DOHH2 (cell line): ENCODE measurements around the gene GATD1.

Experiments used
- H3F3A ChIP-seq: fragments of 200-600 bp; sonication (generic), shearing (Covaris generic); 2 replicates; pipeline ENCODE4 v1.6.0; 2016; ENCODE audit warnings: antibody characterized with exemption, mild to moderate bottlenecking; ENCODE audit not compliant: control insufficient read depth, insufficient read depth
- H3K27ac ChIP-seq: fragments of 200-600 bp; sonication (generic); 2 replicates; pipeline ENCODE4 v1.5.1; 2014; ENCODE audit warnings: low read depth, mild to moderate bottlenecking, low read length, moderate library complexity
- H3K27me3 ChIP-seq: fragments of 200-600 bp; sonication (generic); 2 replicates; pipeline ENCODE4 v1.6.1; 2014; ENCODE audit warnings: mild to moderate bottlenecking, low read length, mixed read lengths; ENCODE audit not compliant: control insufficient read depth
- H3K36me3 ChIP-seq: fragments of 200-600 bp; sonication (generic); 2 replicates; pipeline ENCODE4 v1.6.1; 2014; ENCODE audit warnings: mild to moderate bottlenecking, low read length, moderate library complexity, mixed read lengths; ENCODE audit not compliant: control insufficient read depth
- H3K4me1 ChIP-seq: fragments of 200-600 bp; sonication (generic); 2 replicates; pipeline ENCODE4 v1.6.1; 2014; ENCODE audit warnings: mild to moderate bottlenecking, low read length, mixed read lengths; ENCODE audit not compliant: control insufficient read depth
- H3K4me2 ChIP-seq: fragments of 200-600 bp; sonication (generic); 2 replicates; pipeline ENCODE4 v1.6.0; 2014; ENCODE audit warnings: mild to moderate bottlenecking, low read length, moderate library complexity
- H3K4me3 ChIP-seq: fragments of 200-600 bp; sonication (generic); 2 replicates; pipeline ENCODE4 v1.5.1; 2014; ENCODE audit warnings: mild to moderate bottlenecking, low read length, mixed read lengths
- H3K79me2 ChIP-seq: fragments of 200-600 bp; sonication (generic); 2 replicates; pipeline ENCODE4 v1.6.1; 2014; ENCODE audit warnings: mild to moderate bottlenecking, low read length, mixed read lengths; ENCODE audit not compliant: control insufficient read depth
- H3K9me2 ChIP-seq: fragments of 200-600 bp; sonication (generic); replicated peaks from 2 replicates; pipeline ENCODE4 v1.6.1; 2014; ENCODE audit warnings: mild to moderate bottlenecking, low read length, mixed read lengths; ENCODE audit not compliant: control insufficient read depth
- H3K9me3 ChIP-seq: fragments of 200-600 bp; sonication (generic); 2 replicates; pipeline ENCODE4 v1.6.1; 2014; ENCODE audit warnings: antibody characterized with exemption, low read length, mixed read lengths; ENCODE audit not compliant: control insufficient read depth, insufficient read depth
- H4K20me1 ChIP-seq: fragments of 200-600 bp; sonication (generic); 2 replicates; pipeline ENCODE4 v1.6.0; 2014; ENCODE audit warnings: low read depth, mild to moderate bottlenecking, antibody characterized with exemption, low read length, moderate library complexity; ENCODE audit not compliant: control insufficient read depth, insufficient read depth
- CTCF ChIP-seq: fragments of 200-600 bp; sonication (generic); IDR thresholded peaks from one replicate; pipeline ENCODE4 v1.5.1; 2014; ENCODE audit warnings: antibody characterized with exemption, mild to moderate bottlenecking, low read depth, low read length; ENCODE audit not compliant: poor library complexity, severe bottlenecking
- EZH2phosphoT487 ChIP-seq: fragments of 200-600 bp; sonication (generic); IDR thresholded peaks from 2 replicates; pipeline ENCODE4 v1.6.1; 2017; ENCODE audit warnings: borderline replicate concordance, mild to moderate bottlenecking, antibody characterized with exemption, low read length, moderate library complexity, mixed read lengths

The GATD1 gene

GRCh38 chr11:778976-779954, 2.0 kb upstream of the GATD1 start:
- no peaks in the 10 kb centered on the region for H3F3A ChIP-seq
- H3K4me2 ChIP-seq, result peak overlapping the region; percentile 94; the same call in 1 of the 2 replicates
- H3K4me3 ChIP-seq, result no peak overlapping the region
- H3K79me2 ChIP-seq, result peaks cover 51% of the 10 kb centered on the region
- no peaks in the 10 kb centered on the region for H3K27me3 ChIP-seq
- no peaks in the 10 kb centered on the region for H3K9me3 ChIP-seq
- H4K20me1 ChIP-seq, result no peaks in the 10 kb centered on the region
- no peak overlapping the region for H3K27ac ChIP-seq
- no peaks in the 10 kb centered on the region for H3K9me2 ChIP-seq
- peaks cover 32% of the 10 kb centered on the region for H3K36me3 ChIP-seq
- TF ChIP-seq CTCF (peak; percentile 32), EZH2phosphoT487 (no peak)
- peaks cover 19% of the 10 kb centered on the region for H3K4me1 ChIP-seq

GRCh38 chr11:776561-777287, 563 bp downstream of the GATD1 start:
- no peaks in the 10 kb centered on the region for H3F3A ChIP-seq
- no peaks in the 10 kb centered on the region for H4K20me1 ChIP-seq
- peak overlapping the region; percentile 94 for H3K4me2 ChIP-seq
- peak; percentile 17 for TF ChIP-seq CTCF
- no peak for TF ChIP-seq EZH2phosphoT487
- peak overlapping the region; percentile 95 for H3K4me3 ChIP-seq
- peaks cover 71% of the 10 kb centered on the region for H3K79me2 ChIP-seq
- no peaks in the 10 kb centered on the region for H3K27me3 ChIP-seq
- H3K4me1 ChIP-seq, result peaks cover 19% of the 10 kb centered on the region
- no peaks in the 10 kb centered on the region for H3K9me3 ChIP-seq
- no peaks in the 10 kb centered on the region for H3K9me2 ChIP-seq
- H3K27ac ChIP-seq, result peak overlapping the region; percentile 55
- peaks cover 57% of the 10 kb centered on the region for H3K36me3 ChIP-seq

- Histone ChIP-seq H3K4me1 (peaks cover 19% of the 10 kb centered on the region), H3K9me3 (no peaks in the 10 kb centered on the region), H3K27ac (peak overlapping the region; percentile 26), H3K4me3 (peak overlapping the region; percentile 95), H3K9me2 (no peaks in the 10 kb centered on the region), H3K27me3 (no peaks in the 10 kb centered on the region), H3K79me2 (peaks cover 71% of the 10 kb centered on the region), H3K36me3 (peaks cover 63% of the 10 kb centered on the region), H3F3A (no peaks in the 10 kb centered on the region), H4K20me1 (no peaks in the 10 kb centered on the region; the same call in 1 of the 2 replicates), H3K4me2 (peak overlapping the region; percentile 80)
- TF ChIP-seq EZH2phosphoT487 (no peak), CTCF (no peak)
Observed at GRCh38 chr11:776263-776560, 1.1 kb downstream of the GATD1 start.
